ENCODE data around the gene BMPR1A. TPM values are rescaled to one million over a fixed set of nuclear protein-coding genes. Genes with fewer than 3 reads are reported as not detected.

Gene BMPR1A
- total and polyA plus RNA-seq, 9 of the 15 experiments (the other 6 are each of a cell fraction or from before 2014, with no cell fraction given), result 1.6 to 17.5 (median 9.1) TPM

DNA sequence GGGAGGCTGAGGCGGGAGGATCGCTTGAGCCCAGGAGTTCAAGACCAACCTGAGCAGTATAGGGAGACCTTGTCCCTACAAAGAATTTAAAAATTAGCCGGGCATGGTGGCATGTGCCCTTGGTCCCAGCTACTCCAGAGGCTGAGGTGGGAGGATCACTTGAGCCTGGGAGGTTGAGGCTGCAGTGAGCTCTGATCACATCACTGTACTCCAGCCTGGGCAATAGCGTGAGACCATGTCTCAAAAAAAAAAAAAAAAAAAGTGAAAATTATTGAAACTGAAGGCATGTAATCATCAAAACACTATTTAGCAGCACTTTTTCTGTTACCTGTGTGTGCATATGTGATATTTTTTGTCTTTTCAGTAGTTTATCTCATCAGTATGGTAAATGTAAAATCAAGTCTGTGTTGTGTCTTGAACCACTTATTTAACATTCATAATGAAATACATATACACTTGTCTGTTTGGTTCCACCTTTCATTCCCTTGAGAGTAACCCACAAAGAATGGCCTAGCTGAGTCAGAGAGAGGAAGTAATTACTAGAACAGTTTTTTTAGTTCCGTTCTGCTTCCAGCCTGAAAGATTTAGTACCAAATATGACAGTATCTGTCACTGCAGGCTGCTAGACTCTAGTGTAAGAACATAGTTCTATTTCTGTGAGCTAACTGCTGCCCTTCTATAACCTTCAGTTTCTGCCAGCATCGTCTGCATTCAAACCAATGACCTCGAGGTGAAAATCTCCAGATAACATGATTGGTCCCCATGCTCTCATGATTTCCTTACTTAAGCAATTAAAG lies 132.4 kb downstream of the BMPR1A start (continued):
- TF ChIP-seq, protein P1, sequence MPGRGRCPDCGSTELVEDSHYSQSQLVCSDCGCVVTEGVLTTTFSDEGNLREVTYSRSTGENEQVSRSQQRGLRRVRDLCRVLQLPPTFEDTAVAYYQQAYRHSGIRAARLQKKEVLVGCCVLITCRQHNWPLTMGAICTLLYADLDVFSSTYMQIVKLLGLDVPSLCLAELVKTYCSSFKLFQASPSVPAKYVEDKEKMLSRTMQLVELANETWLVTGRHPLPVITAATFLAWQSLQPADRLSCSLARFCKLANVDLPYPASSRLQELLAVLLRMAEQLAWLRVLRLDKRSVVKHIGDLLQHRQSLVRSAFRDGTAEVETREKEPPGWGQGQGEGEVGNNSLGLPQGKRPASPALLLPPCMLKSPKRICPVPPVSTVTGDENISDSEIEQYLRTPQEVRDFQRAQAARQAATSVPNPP (IDR thresholded peaks at IDR 0.05; ENCODE audit: borderline replicate concordance, insufficient read depth, insufficient read length), result no peak
- TF ChIP-seq, protein P2, sequence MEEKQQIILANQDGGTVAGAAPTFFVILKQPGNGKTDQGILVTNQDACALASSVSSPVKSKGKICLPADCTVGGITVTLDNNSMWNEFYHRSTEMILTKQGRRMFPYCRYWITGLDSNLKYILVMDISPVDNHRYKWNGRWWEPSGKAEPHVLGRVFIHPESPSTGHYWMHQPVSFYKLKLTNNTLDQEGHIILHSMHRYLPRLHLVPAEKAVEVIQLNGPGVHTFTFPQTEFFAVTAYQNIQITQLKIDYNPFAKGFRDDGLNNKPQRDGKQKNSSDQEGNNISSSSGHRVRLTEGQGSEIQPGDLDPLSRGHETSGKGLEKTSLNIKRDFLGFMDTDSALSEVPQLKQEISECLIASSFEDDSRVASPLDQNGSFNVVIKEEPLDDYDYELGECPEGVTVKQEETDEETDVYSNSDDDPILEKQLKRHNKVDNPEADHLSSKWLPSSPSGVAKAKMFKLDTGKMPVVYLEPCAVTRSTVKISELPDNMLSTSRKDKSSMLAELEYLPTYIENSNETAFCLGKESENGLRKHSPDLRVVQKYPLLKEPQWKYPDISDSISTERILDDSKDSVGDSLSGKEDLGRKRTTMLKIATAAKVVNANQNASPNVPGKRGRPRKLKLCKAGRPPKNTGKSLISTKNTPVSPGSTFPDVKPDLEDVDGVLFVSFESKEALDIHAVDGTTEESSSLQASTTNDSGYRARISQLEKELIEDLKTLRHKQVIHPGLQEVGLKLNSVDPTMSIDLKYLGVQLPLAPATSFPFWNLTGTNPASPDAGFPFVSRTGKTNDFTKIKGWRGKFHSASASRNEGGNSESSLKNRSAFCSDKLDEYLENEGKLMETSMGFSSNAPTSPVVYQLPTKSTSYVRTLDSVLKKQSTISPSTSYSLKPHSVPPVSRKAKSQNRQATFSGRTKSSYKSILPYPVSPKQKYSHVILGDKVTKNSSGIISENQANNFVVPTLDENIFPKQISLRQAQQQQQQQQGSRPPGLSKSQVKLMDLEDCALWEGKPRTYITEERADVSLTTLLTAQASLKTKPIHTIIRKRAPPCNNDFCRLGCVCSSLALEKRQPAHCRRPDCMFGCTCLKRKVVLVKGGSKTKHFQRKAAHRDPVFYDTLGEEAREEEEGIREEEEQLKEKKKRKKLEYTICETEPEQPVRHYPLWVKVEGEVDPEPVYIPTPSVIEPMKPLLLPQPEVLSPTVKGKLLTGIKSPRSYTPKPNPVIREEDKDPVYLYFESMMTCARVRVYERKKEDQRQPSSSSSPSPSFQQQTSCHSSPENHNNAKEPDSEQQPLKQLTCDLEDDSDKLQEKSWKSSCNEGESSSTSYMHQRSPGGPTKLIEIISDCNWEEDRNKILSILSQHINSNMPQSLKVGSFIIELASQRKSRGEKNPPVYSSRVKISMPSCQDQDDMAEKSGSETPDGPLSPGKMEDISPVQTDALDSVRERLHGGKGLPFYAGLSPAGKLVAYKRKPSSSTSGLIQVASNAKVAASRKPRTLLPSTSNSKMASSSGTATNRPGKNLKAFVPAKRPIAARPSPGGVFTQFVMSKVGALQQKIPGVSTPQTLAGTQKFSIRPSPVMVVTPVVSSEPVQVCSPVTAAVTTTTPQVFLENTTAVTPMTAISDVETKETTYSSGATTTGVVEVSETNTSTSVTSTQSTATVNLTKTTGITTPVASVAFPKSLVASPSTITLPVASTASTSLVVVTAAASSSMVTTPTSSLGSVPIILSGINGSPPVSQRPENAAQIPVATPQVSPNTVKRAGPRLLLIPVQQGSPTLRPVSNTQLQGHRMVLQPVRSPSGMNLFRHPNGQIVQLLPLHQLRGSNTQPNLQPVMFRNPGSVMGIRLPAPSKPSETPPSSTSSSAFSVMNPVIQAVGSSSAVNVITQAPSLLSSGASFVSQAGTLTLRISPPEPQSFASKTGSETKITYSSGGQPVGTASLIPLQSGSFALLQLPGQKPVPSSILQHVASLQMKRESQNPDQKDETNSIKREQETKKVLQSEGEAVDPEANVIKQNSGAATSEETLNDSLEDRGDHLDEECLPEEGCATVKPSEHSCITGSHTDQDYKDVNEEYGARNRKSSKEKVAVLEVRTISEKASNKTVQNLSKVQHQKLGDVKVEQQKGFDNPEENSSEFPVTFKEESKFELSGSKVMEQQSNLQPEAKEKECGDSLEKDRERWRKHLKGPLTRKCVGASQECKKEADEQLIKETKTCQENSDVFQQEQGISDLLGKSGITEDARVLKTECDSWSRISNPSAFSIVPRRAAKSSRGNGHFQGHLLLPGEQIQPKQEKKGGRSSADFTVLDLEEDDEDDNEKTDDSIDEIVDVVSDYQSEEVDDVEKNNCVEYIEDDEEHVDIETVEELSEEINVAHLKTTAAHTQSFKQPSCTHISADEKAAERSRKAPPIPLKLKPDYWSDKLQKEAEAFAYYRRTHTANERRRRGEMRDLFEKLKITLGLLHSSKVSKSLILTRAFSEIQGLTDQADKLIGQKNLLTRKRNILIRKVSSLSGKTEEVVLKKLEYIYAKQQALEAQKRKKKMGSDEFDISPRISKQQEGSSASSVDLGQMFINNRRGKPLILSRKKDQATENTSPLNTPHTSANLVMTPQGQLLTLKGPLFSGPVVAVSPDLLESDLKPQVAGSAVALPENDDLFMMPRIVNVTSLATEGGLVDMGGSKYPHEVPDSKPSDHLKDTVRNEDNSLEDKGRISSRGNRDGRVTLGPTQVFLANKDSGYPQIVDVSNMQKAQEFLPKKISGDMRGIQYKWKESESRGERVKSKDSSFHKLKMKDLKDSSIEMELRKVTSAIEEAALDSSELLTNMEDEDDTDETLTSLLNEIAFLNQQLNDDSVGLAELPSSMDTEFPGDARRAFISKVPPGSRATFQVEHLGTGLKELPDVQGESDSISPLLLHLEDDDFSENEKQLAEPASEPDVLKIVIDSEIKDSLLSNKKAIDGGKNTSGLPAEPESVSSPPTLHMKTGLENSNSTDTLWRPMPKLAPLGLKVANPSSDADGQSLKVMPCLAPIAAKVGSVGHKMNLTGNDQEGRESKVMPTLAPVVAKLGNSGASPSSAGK (IDR thresholded peaks at IDR 0.05), result no peak
- TF ChIP-seq MAFK (IDR thresholded peaks at IDR 0.05; ENCODE audit: low read length), result no peak
- TF ChIP-seq MYBL2 (IDR thresholded peaks at IDR 0.05; ENCODE audit: low read depth), result no peak
- no peak for TF ChIP-seq MYBL2 (CRISPR knock-in tag; IDR thresholded peaks at IDR 0.05; ENCODE audit: borderline replicate concordance)
- TF ChIP-seq ZNF165 (CRISPR knock-in tag; IDR thresholded peaks at IDR 0.05; ENCODE audit: borderline replicate concordance), result no peak
- TF ChIP-seq, protein P3, sequence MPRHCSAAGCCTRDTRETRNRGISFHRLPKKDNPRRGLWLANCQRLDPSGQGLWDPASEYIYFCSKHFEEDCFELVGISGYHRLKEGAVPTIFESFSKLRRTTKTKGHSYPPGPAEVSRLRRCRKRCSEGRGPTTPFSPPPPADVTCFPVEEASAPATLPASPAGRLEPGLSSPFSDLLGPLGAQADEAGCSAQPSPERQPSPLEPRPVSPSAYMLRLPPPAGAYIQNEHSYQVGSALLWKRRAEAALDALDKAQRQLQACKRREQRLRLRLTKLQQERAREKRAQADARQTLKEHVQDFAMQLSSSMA (CRISPR knock-in tag; IDR thresholded peaks at IDR 0.05), result no peak
- TF ChIP-seq, protein P4, sequence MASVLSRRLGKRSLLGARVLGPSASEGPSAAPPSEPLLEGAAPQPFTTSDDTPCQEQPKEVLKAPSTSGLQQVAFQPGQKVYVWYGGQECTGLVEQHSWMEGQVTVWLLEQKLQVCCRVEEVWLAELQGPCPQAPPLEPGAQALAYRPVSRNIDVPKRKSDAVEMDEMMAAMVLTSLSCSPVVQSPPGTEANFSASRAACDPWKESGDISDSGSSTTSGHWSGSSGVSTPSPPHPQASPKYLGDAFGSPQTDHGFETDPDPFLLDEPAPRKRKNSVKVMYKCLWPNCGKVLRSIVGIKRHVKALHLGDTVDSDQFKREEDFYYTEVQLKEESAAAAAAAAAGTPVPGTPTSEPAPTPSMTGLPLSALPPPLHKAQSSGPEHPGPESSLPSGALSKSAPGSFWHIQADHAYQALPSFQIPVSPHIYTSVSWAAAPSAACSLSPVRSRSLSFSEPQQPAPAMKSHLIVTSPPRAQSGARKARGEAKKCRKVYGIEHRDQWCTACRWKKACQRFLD (CRISPR knock-in tag; IDR thresholded peaks at IDR 0.05), result no peak
- TF ChIP-seq, protein P5, sequence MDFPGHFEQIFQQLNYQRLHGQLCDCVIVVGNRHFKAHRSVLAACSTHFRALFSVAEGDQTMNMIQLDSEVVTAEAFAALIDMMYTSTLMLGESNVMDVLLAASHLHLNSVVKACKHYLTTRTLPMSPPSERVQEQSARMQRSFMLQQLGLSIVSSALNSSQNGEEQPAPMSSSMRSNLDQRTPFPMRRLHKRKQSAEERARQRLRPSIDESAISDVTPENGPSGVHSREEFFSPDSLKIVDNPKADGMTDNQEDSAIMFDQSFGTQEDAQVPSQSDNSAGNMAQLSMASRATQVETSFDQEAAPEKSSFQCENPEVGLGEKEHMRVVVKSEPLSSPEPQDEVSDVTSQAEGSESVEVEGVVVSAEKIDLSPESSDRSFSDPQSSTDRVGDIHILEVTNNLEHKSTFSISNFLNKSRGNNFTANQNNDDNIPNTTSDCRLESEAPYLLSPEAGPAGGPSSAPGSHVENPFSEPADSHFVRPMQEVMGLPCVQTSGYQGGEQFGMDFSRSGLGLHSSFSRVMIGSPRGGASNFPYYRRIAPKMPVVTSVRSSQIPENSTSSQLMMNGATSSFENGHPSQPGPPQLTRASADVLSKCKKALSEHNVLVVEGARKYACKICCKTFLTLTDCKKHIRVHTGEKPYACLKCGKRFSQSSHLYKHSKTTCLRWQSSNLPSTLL (IDR thresholded peaks at IDR 0.05), result no peak

Data from K562 (cell line).